NT2/D1 (cell line): ENCODE data around the gene DDX1.

Source experiments
- DNase-seq: peaks from one replicate; pipeline ENCODE4 v3.0.0-alpha.2; 2011; ENCODE audit warnings: low read depth, low spot score
- H3K27me3 ChIP-seq: 2 replicates; pipeline ENCODE4 v1.6.0; 2011; ENCODE audit warnings: mild to moderate bottlenecking; ENCODE audit not compliant: insufficient read length, insufficient read depth
- H3K36me3 ChIP-seq: 2 replicates; pipeline ENCODE4 v1.6.1; 2011; ENCODE audit warnings: mild to moderate bottlenecking, low read length, mixed read lengths; ENCODE audit not compliant: insufficient read depth, insufficient read length
- H3K4me1 ChIP-seq: 2 replicates; pipeline ENCODE4 v1.5.1; 2011; ENCODE audit not compliant: insufficient read depth, insufficient read length
- H3K4me3 ChIP-seq: 2 replicates; pipeline ENCODE4 v1.5.1; 2011; ENCODE audit warnings: low read depth; ENCODE audit not compliant: insufficient read length
- H3K9ac ChIP-seq: 2 replicates; pipeline ENCODE4 v1.6.0; 2011; ENCODE audit warnings: low read depth; ENCODE audit not compliant: insufficient read length
- H3K9me3 ChIP-seq: 2 replicates; pipeline ENCODE4 v1.5.1; 2011; ENCODE audit warnings: mild to moderate bottlenecking, low read length; ENCODE audit not compliant: insufficient read depth
- SUZ12 ChIP-seq: IDR thresholded peaks from 2 replicates; pipeline ENCODE4 v1.6.1; 2011; ENCODE audit not compliant: insufficient read length, insufficient read depth; ENCODE audit errors: extremely low read depth
- YY1 ChIP-seq: IDR thresholded peaks from 2 replicates; pipeline ENCODE4 v1.6.1; 2011; ENCODE audit not compliant: insufficient read length, insufficient read depth
- ZNF274 ChIP-seq: IDR thresholded peaks from 2 replicates; pipeline ENCODE4 v1.6.1; 2011; ENCODE audit warnings: mild to moderate bottlenecking, low read depth, low read length

The DDX1 gene

GRCh38 chr2:15548974-15549373, 42.7 kb upstream of the DDX1 start:
- Histone ChIP-seq H3K4me3 (no peak overlapping the region), H3K27me3 (no peaks in the 10 kb centered on the region), H3K4me1 (no peaks in the 10 kb centered on the region), H3K36me3 (peaks cover 5% of the 10 kb centered on the region), H3K9ac (no peak overlapping the region), H3K9me3 (no peaks in the 10 kb centered on the region)
- TF ChIP-seq YY1 (no peak), SUZ12 (no peak), ZNF274 (no peak)
- DNase-seq: no peak

- Histone ChIP-seq H3K27me3 (no peaks in the 10 kb centered on the region), H3K9me3 (no peaks in the 10 kb centered on the region), H3K4me1 (no peaks in the 10 kb centered on the region), H3K36me3 (peaks cover 10% of the 10 kb centered on the region), H3K9ac (no peak overlapping the region), H3K4me3 (no peak overlapping the region)
- TF ChIP-seq SUZ12 (no peak), YY1 (no peak), ZNF274 (no peak)
- DNase-seq: no peak
Observed at GRCh38 chr2:15553519-15553918, 38.1 kb upstream of the DDX1 start.

- no peaks in the 10 kb centered on the region for H3K27me3 ChIP-seq
- no peak overlapping the region for H3K4me3 ChIP-seq
- TF ChIP-seq ZNF274 (no peak), SUZ12 (no peak), YY1 (no peak)
- DNase-seq: no peak
- no peaks in the 10 kb centered on the region for H3K4me1 ChIP-seq
- no peaks in the 10 kb centered on the region for H3K9me3 ChIP-seq
- H3K9ac ChIP-seq: no peak overlapping the region
- H3K36me3 ChIP-seq: peaks cover 10% of the 10 kb centered on the region
Observed at GRCh38 chr2:15553951-15554350, 37.7 kb upstream of the DDX1 start.

- DNase-seq: no peak
Observed at GRCh38 chr2:15554525-15555218, 37.0 kb upstream of the DDX1 start.

DNA sequence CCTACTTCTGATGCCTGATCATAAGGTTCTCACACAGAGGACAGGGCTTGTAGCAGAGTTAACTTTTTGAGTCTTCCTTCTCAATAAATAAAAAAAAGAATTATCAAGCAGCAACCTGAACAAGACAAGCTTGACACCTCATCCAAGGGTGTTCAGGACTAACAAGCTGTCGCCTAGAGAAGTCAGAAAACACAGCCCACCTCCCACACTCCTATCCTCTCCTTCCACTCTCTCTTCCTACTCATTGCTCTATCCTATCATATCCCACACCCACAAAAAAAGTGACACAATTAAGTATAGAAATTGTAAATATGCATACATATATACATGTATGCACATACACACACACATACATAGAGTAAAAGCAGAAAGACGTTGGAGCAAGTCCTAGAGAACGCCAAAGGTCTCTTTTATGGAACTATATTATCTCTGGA, 35.9 kb upstream of the DDX1 start:
- Histone ChIP-seq H3K4me3 (no peak overlapping the region), H3K9me3 (no peaks in the 10 kb centered on the region), H3K36me3 (peaks cover 10% of the 10 kb centered on the region), H3K27me3 (no peaks in the 10 kb centered on the region), H3K9ac (no peak overlapping the region), H3K4me1 (no peaks in the 10 kb centered on the region)
- DNase-seq: no peak
- TF ChIP-seq ZNF274: no peak
- TF ChIP-seq YY1: no peak
- no peak for TF ChIP-seq SUZ12

More at GRCh38 chr2:15554525-15555218, 37.0 kb upstream of the DDX1 start:
- no peak for TF ChIP-seq ZNF274
- no peak for TF ChIP-seq YY1
- no peak for TF ChIP-seq SUZ12
- Histone ChIP-seq H3K4me1 (no peaks in the 10 kb centered on the region), H3K4me3 (no peak overlapping the region), H3K36me3 (peaks cover 10% of the 10 kb centered on the region), H3K9ac (no peak overlapping the region), H3K27me3 (no peaks in the 10 kb centered on the region), H3K9me3 (no peaks in the 10 kb centered on the region)

DNA sequence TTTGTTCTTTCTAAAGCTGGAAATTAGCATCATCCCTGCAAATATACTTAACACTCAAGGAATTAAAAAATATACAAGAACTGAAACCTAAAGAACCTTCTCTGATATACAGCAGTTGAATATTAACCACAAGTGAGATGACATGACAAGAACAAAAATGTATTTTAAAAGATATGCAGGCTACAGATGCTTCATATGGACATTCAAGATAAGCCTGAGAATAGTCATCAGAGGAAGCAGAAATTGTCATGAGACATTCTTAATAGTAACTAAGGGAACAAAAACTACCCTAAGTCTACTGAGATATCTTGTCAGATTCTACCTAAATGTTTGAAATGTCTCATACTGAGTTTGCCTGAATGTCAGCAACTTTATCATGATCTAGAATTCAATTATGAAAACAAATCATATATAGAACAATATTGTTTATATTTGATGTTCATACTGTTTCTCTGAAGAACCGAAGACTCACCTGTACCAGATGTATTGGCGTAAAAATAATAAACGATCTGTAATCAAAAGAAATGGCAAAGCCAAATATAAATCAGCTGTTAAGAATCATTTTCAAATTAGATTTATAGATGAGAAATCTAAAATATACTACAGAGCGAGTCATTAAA, 35.2 kb upstream of the DDX1 start:
- Histone ChIP-seq H3K36me3 (peaks cover 10% of the 10 kb centered on the region), H3K4me3 (no peak overlapping the region), H3K27me3 (no peaks in the 10 kb centered on the region), H3K9ac (no peak overlapping the region), H3K4me1 (no peaks in the 10 kb centered on the region), H3K9me3 (no peaks in the 10 kb centered on the region)
- no peak for DNase-seq
- TF ChIP-seq SUZ12: no peak
- no peak for TF ChIP-seq YY1
- TF ChIP-seq ZNF274: no peak

DNA sequence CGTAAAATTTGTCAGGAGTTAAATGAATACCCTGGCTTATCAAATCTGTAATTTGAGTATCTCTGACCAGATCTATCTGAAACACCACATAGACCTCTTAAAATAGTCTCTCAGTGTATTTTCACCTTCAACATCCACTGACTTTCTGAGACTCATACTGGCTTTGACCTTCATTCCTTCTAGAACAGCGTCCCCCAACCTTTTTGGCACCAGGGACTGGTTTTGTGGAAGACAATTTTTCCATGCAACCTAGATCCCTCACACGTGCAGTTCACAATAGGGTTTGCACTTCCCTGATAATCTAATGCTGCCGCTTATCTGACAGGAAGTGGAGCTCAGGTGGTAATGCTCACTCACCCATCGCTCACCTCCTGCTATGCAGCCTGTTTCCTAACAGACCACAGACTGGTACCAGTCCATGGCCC, 33.8 kb upstream of the DDX1 start:
- no peaks in the 10 kb centered on the region for H3K27me3 ChIP-seq
- TF ChIP-seq ZNF274: no peak
- TF ChIP-seq YY1: no peak
- TF ChIP-seq SUZ12: no peak
- H3K9me3 ChIP-seq: no peaks in the 10 kb centered on the region
- H3K4me3 ChIP-seq: no peak overlapping the region
- H3K9ac ChIP-seq: no peak overlapping the region
- no peak for DNase-seq
- H3K36me3 ChIP-seq: peaks cover 8% of the 10 kb centered on the region
- no peaks in the 10 kb centered on the region for H3K4me1 ChIP-seq
